ENCODE results near the gene WDR93.

The WDR93 gene

GRCh38 chr15:89766357-89767311 is 76.0 kb downstream of the WDR93 start:
- no peak for TF ChIP-seq CEBPB (IDR thresholded peaks at IDR 0.05)

GRCh38 chr15:89767411-89767915 is 76.9 kb downstream of the WDR93 start:
- TF ChIP-seq MAX (IDR thresholded peaks at IDR 0.05) (no peak), TAF1 (IDR thresholded peaks at IDR 0.05; ENCODE audit: low read depth) (no peak), USF1 (IDR thresholded peaks at IDR 0.05) (no peak), CEBPB (IDR thresholded peaks at IDR 0.05) (no peak), TEAD4 (IDR thresholded peaks at IDR 0.05) (no peak), FOXM1 (IDR thresholded peaks at IDR 0.05; ENCODE audit: borderline replicate concordance, low read depth) (no peak), REST (IDR thresholded peaks at IDR 0.05; ENCODE audit: low read depth) (no peak), EGR1 (IDR thresholded peaks at IDR 0.05) (no peak), NFIC (IDR thresholded peaks at IDR 0.05) (no peak), ZBTB7A (IDR thresholded peaks at IDR 0.05; ENCODE audit: low read depth) (no peak)

GRCh38 chr15:89768071-89768500 is 77.5 kb downstream of the WDR93 start:
- no peak for TF ChIP-seq EP300 (IDR thresholded peaks at IDR 0.05; ENCODE audit: borderline replicate concordance)
- no peak for TF ChIP-seq RAD21 (IDR thresholded peaks at IDR 0.05; ENCODE audit: low read depth)
- no peak for TF ChIP-seq EGR1 (IDR thresholded peaks at IDR 0.05)
- no peak for TF ChIP-seq CREB1 (IDR thresholded peaks at IDR 0.05; ENCODE audit: low read depth)
- TF ChIP-seq NFIC (IDR thresholded peaks at IDR 0.05) = no peak
- no peak for TF ChIP-seq TEAD4 (IDR thresholded peaks at IDR 0.05)
- TF ChIP-seq MAX (IDR thresholded peaks at IDR 0.05) = no peak
- TF ChIP-seq FOXM1 (IDR thresholded peaks at IDR 0.05; ENCODE audit: borderline replicate concordance, low read depth) = no peak

GRCh38 chr15:89769366-89769765 is 78.8 kb downstream of the WDR93 start:
- TF ChIP-seq ZBTB7A (IDR thresholded peaks at IDR 0.05; ENCODE audit: low read depth) = no peak
- TF ChIP-seq CEBPB (IDR thresholded peaks at IDR 0.05) = no peak
- TF ChIP-seq YY1 (IDR thresholded peaks at IDR 0.05; ENCODE audit: low read depth) = no peak
- no peak for TF ChIP-seq TCF12 (IDR thresholded peaks at IDR 0.05; ENCODE audit: low read depth)
- TF ChIP-seq MAX (IDR thresholded peaks at IDR 0.05) = no peak
- no peak for TF ChIP-seq TEAD4 (IDR thresholded peaks at IDR 0.05)
- TF ChIP-seq TAF1 (IDR thresholded peaks at IDR 0.05; ENCODE audit: low read depth) = no peak
- no peak for TF ChIP-seq NFIC (IDR thresholded peaks at IDR 0.05)
- no peak for TF ChIP-seq CREB1 (IDR thresholded peaks at IDR 0.05; ENCODE audit: low read depth)
- TF ChIP-seq REST (IDR thresholded peaks at IDR 0.05; ENCODE audit: low read depth) = no peak
- no peak for TF ChIP-seq RAD21 (IDR thresholded peaks at IDR 0.05; ENCODE audit: low read depth)
- no peak for TF ChIP-seq EP300 (IDR thresholded peaks at IDR 0.05; ENCODE audit: borderline replicate concordance)
- no peak for TF ChIP-seq EGR1 (IDR thresholded peaks at IDR 0.05)
- no peak for TF ChIP-seq USF1 (IDR thresholded peaks at IDR 0.05)
- TF ChIP-seq FOXM1 (IDR thresholded peaks at IDR 0.05; ENCODE audit: borderline replicate concordance, low read depth) = no peak

GRCh38 chr15:89770041-89770440 is 79.4 kb downstream of the WDR93 start:
- no peak for TF ChIP-seq TEAD4 (IDR thresholded peaks at IDR 0.05)
- TF ChIP-seq TAF1 (IDR thresholded peaks at IDR 0.05; ENCODE audit: low read depth) = no peak
- TF ChIP-seq CEBPB (IDR thresholded peaks at IDR 0.05) = no peak
- no peak for TF ChIP-seq REST (IDR thresholded peaks at IDR 0.05; ENCODE audit: low read depth)
- TF ChIP-seq USF1 (IDR thresholded peaks at IDR 0.05) = no peak
- no peak for TF ChIP-seq EP300 (IDR thresholded peaks at IDR 0.05; ENCODE audit: borderline replicate concordance)
- TF ChIP-seq RAD21 (IDR thresholded peaks at IDR 0.05; ENCODE audit: low read depth) = no peak
- no peak for TF ChIP-seq ZBTB7A (IDR thresholded peaks at IDR 0.05; ENCODE audit: low read depth)
- TF ChIP-seq CREB1 (IDR thresholded peaks at IDR 0.05; ENCODE audit: low read depth) = no peak
- TF ChIP-seq EGR1 (IDR thresholded peaks at IDR 0.05) = no peak
- no peak for TF ChIP-seq FOXM1 (IDR thresholded peaks at IDR 0.05; ENCODE audit: borderline replicate concordance, low read depth)
- TF ChIP-seq TCF12 (IDR thresholded peaks at IDR 0.05; ENCODE audit: low read depth) = no peak
